CD14-positive monocyte (primary cell): ENCODE results near the gene SCNN1B. TPM values are rescaled to one million over a fixed set of nuclear protein-coding genes. Genes with fewer than 3 reads are reported as not detected.
A peak's percentile ranks its signal among the peaks of the same experiment; 100 is the strongest.
"Not testable (repeated sequence)": the region's sequence is repeated elsewhere in the genome, so short reads cannot be mapped to it uniquely, and the experiment has no call there.

Source experiments
- DNase-seq, 3 donors: peaks; one replicate each; pipeline ENCODE4 v3.0.0-alpha.2; 2011 to 2022
- H2AFZ ChIP-seq: 2 replicates; pipeline ENCODE4 v1.6.0; 2012; ENCODE audit warnings: mild to moderate bottlenecking, low read depth, low read length, inconsistent platforms; ENCODE audit not compliant: insufficient read depth, poor library complexity, severe bottlenecking
- H3K27ac ChIP-seq, 2 donors: 1 replicate in 1 of 2; 2 replicates in 1 of 2; pipeline ENCODE4 v1.5.1; 2012 to 2013; ENCODE audit warnings: low read length in 2 of 2, control low read depth in 1 of 2, inconsistent platforms in 1 of 2, low read depth in 1 of 2, mild to moderate bottlenecking in 1 of 2
- H3K27me3 ChIP-seq, 2 donors: one replicate each; pipeline versions ENCODE4 v1.6.0 to v1.6.1; 2011 to 2013; ENCODE audit warnings: low read length in 2 of 2; ENCODE audit not compliant: control insufficient read depth in 2 of 2, insufficient read depth in 2 of 2
- H3K36me3 ChIP-seq, 2 donors: replicated peaks in 1 of 2; 1 replicate in 1 of 2; 2 replicates in 1 of 2; pipeline versions ENCODE4 v1.5.1 to v1.6.1; 2012 to 2013; ENCODE audit warnings: low read length in 2 of 2, control low read depth in 1 of 2, inconsistent platforms in 1 of 2, mild to moderate bottlenecking in 1 of 2; ENCODE audit not compliant: insufficient read depth in 2 of 2, control insufficient read depth in 1 of 2
- H3K4me1 ChIP-seq, 2 donors: 1 replicate in 1 of 2; 2 replicates in 1 of 2; pipeline versions ENCODE4 v1.5.1 to v1.6.1; 2012 to 2013; ENCODE audit warnings: low read length in 2 of 2, control low read depth in 1 of 2, inconsistent platforms in 1 of 2, mild to moderate bottlenecking in 1 of 2, moderate library complexity in 1 of 2; ENCODE audit not compliant: insufficient read depth in 2 of 2, control insufficient read depth in 1 of 2
- H3K4me2 ChIP-seq: replicated peaks from 2 replicates; pipeline ENCODE3; 2012; ENCODE audit warnings: low read length, moderate library complexity, mild to moderate bottlenecking; ENCODE audit not compliant: poor library complexity, severe bottlenecking; ENCODE audit errors: extremely low read depth
- H3K4me3 ChIP-seq, 3 experiments: fragments of 200-600 bp in 1 of 3; sonication (generic) in 1 of 3; replicated peaks in 1 of 3; 1 replicate in 2 of 3; 2 replicates in 1 of 3; pipeline ENCODE4 v1.5.1; 2011 to 2013; ENCODE audit warnings: low read length in 3 of 3, mild to moderate bottlenecking in 3 of 3, control low read depth in 2 of 3, low read depth in 2 of 3, inconsistent platforms in 1 of 3, moderate library complexity in 1 of 3
- H3K79me2 ChIP-seq: 2 replicates; pipeline ENCODE4 v1.6.0; 2012; ENCODE audit warnings: mild to moderate bottlenecking, control low read depth, inconsistent platforms, low read length, moderate library complexity; ENCODE audit not compliant: insufficient read depth
- H3K9ac ChIP-seq: 2 replicates; pipeline ENCODE4 v1.6.0; 2017; ENCODE audit warnings: low read length, mild to moderate bottlenecking; ENCODE audit not compliant: insufficient read depth, poor library complexity, severe bottlenecking
- H3K9me3 ChIP-seq, 2 donors: replicated peaks in 1 of 2; 1 replicate in 1 of 2; 2 replicates in 1 of 2; pipeline versions ENCODE4 v1.5.1 to v1.6.1; 2012 to 2013; ENCODE audit warnings: low read length in 2 of 2, control low read depth in 1 of 2; ENCODE audit not compliant: control insufficient read depth in 1 of 2, insufficient read depth in 1 of 2
- H4K20me1 ChIP-seq: 2 replicates; pipeline ENCODE4 v1.6.0; 2012; ENCODE audit warnings: mild to moderate bottlenecking, low read length, control low read depth, moderate library complexity; ENCODE audit not compliant: insufficient read depth
- H3K27ac Mint-ChIP-seq, 7 donors: one replicate each; pipeline ENCODE4 v1.8.0; 2020; ENCODE audit warnings: mild to moderate bottlenecking in 7 of 7, mixed read lengths in 7 of 7, moderate library complexity in 6 of 7, inconsistent platforms in 2 of 7
- H3K27me3 Mint-ChIP-seq, 3 donors: one replicate each; pipeline ENCODE4 v1.8.0; 2021 to 2022; ENCODE audit warnings: low read depth in 3 of 3, mild to moderate bottlenecking in 3 of 3, mixed read lengths in 3 of 3, moderate library complexity in 3 of 3, inconsistent platforms in 1 of 3
- H3K36me3 Mint-ChIP-seq, 2 donors: one replicate each; pipeline ENCODE4 v1.8.0; 2020; ENCODE audit warnings: mixed read lengths in 2 of 2, inconsistent platforms in 1 of 2, mild to moderate bottlenecking in 1 of 2
- H3K4me1 Mint-ChIP-seq: one replicate; pipeline ENCODE4 v1.8.0; 2020; ENCODE audit warnings: mild to moderate bottlenecking, mixed read lengths
- H3K4me3 Mint-ChIP-seq, 2 donors: one replicate each; pipeline ENCODE4 v1.8.0; 2020; ENCODE audit warnings: mild to moderate bottlenecking in 2 of 2, mixed read lengths in 2 of 2, moderate library complexity in 1 of 2
- H3K9me3 Mint-ChIP-seq, 7 donors: one replicate each; pipeline ENCODE4 v1.8.0; 2020 to 2022; ENCODE audit warnings: mixed read lengths in 7 of 7, mild to moderate bottlenecking in 6 of 7, moderate library complexity in 6 of 7, inconsistent platforms in 2 of 7
- WGBS: methylation state at CpG from one replicate; pipeline ENCODE4 v1.1.5; 2013; ENCODE audit warnings: missing lambda C conversion rate; ENCODE audit not compliant: insufficient coverage; 5-methylcytosine and 5-hydroxymethylcytosine counted together
- intact Hi-C, 2 donors: fragments of 100-400 bp; cut with micrococcal nuclease; formaldehyde crosslinking; loops; one replicate each; pipeline versions ENCODE4 v1.15.0 to v1.15.1; 2023
- polyA plus RNA-seq, 3 donors: library from polyadenylated mRNA; depleted of rRNA in 1 of 3; unstranded in 2 of 3; stranded (reverse) in 1 of 3; fragments of 300-500 nt in 2 of 3; fragments of >200 nt in 1 of 3; fragmentation: Illumina TruSeq in 2 of 3; gene quantifications; 1 replicate in 2 of 3; 2 replicates in 1 of 3; pipeline ENCODE4 v1.2.3, GENCODE V29; 2012 to 2021
- TF ChIP-seq, protein P1 (sequence below): fragments of 200-600 bp; IDR thresholded peaks from one replicate; pipeline ENCODE4 v1.8.0; 2022; ENCODE audit warnings: antibody characterized with exemption, mild to moderate bottlenecking

Gene SCNN1B
- polyA plus RNA-seq, 3 donors, result not detected

DNA sequence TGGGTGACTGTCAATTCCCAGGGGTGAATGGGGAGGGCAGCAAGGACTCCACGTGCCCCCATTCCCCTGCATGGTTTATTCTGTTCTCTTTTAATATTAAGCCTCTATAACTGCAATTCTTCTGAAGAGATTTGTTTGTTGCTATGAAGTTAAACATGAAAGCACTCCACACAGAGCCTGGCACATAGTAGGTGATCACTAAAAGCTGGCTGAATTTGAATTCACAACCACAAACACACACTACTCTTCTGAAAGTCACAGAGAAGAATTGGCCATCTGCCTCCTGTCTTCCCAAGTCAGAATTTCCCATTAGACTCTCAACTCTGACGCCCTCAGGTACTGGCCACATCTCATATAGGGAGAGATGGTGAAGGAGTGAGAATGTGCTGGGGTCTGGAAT is 95.4 kb downstream of the SCNN1B start:
- no peaks in the 10 kb centered on the region for H3K27me3 ChIP-seq
- Mint-ChIP-seq H3K9me3 (no peaks in the 10 kb centered on the region), H3K4me3 (no peak overlapping the region), H3K27me3 (peaks cover 0 to under 1% (median 0%) of the 10 kb centered on the region in 3 donors), H3K4me1 (no peaks in the 10 kb centered on the region), H3K27ac (no peak overlapping the region), H3K36me3 (peaks cover 75 to 90% of the 10 kb centered on the region in 2 donors)
- peaks cover 63 to 96% of the 10 kb centered on the region in 2 donors for H3K36me3 ChIP-seq
- TF ChIP-seq, protein P1, sequence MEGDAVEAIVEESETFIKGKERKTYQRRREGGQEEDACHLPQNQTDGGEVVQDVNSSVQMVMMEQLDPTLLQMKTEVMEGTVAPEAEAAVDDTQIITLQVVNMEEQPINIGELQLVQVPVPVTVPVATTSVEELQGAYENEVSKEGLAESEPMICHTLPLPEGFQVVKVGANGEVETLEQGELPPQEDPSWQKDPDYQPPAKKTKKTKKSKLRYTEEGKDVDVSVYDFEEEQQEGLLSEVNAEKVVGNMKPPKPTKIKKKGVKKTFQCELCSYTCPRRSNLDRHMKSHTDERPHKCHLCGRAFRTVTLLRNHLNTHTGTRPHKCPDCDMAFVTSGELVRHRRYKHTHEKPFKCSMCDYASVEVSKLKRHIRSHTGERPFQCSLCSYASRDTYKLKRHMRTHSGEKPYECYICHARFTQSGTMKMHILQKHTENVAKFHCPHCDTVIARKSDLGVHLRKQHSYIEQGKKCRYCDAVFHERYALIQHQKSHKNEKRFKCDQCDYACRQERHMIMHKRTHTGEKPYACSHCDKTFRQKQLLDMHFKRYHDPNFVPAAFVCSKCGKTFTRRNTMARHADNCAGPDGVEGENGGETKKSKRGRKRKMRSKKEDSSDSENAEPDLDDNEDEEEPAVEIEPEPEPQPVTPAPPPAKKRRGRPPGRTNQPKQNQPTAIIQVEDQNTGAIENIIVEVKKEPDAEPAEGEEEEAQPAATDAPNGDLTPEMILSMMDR, result no peak
- no peak overlapping the region for H3K4me2 ChIP-seq
- WGBS, result no CpG with 5 or more reads among the region's 2 CpGs
- no peak overlapping the region for H3K27ac ChIP-seq
- H3K4me3 ChIP-seq, result no peak overlapping the region
- intact Hi-C loops, result no loop called here
- H3K9ac ChIP-seq, result no peak overlapping the region
- H4K20me1 ChIP-seq, result no peaks in the 10 kb centered on the region
- H3K4me1 ChIP-seq, result no peaks in the 10 kb centered on the region
- no peak for DNase-seq
- H3K9me3 ChIP-seq, result no peaks in the 10 kb centered on the region
- no peak overlapping the region for H2AFZ ChIP-seq
- no peaks in the 10 kb centered on the region for H3K79me2 ChIP-seq

DNA sequence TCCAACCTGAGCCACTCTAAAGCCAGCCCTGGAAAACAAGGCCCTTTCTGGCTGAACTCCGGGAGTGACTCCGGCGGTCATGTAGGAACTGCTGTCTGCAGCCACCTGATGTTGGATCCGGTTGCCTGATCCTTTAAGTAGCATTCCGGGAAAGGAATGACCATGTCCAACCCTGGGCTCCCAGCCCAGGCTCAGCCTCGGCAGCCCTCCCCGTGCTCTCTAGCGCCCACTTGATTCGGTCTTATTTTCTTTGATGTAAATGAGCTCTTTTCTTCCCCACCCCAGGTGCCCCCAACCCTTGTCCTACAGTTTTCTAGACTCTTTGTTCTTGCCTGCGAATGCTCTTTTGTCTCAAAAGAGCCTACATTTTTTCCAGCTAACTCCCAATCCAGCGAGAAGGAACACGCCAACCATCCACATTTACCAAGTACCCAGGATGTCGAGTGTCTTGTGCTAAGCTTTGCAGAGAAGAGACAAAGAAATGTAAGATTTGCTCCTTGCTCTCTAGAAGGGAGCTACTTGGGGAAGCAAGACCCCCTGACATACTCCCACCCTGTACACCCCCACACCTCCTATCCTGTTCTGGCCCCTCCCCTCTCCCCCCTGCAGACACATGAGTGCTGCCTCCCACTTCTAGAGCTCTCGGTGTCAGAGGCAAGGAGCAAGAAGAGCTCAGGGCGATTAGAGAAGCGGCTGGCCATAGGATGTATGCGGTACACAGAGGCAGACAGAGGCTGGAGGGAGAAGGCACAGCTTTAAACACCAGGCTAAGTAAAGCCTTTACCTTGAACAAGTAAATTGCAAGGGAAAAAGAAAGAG is 97.1 kb downstream of the SCNN1B start:
- Histone ChIP-seq H3K4me3 (no peak overlapping the region), H3K9ac (no peak overlapping the region), H3K4me1 (no peaks in the 10 kb centered on the region), H3K4me2 (no peak overlapping the region), H4K20me1 (no peaks in the 10 kb centered on the region), H3K36me3 (peaks cover 74 to 96% of the 10 kb centered on the region in 2 donors), H3K9me3 (no peaks in the 10 kb centered on the region), H3K27ac (no peak overlapping the region), H3K79me2 (no peaks in the 10 kb centered on the region), H3K27me3 (no peaks in the 10 kb centered on the region), H2AFZ (no peak overlapping the region)
- Mint-ChIP-seq H3K27me3 (no peaks in the 10 kb centered on the region), H3K4me1 (no peaks in the 10 kb centered on the region), H3K27ac (peak overlapping the region in 2 of 7 donors; percentile 5 to 25), H3K4me3 (no peak overlapping the region), H3K9me3 (no peaks in the 10 kb centered on the region), H3K36me3 (peaks cover 79 to 92% of the 10 kb centered on the region in 2 donors)
- no peak for DNase-seq
- intact Hi-C loops, result no loop called here
- TF ChIP-seq, protein P1, result no peak
- WGBS, result 97% methylated on average over 11 of the region's 17 CpGs

DNA sequence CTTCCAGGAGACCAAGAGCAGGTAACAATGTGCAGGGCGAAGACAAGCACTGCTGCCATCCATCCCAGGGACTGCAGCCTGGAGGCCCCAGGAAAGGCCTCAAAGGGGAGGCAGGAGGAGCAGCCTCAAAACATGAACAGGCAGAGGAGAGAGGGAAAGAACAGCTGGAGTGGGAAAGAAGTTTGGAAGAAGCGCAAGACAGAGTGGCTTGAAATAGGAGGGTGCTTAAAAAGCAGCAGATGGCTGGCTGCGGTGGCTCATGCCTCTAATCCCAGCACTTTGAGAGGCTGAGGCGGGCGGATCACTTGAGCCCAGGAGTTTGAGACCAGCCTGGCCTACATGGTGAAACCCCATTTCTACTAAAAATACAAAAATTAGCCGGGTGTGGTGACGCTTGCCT is 98.3 kb downstream of the SCNN1B start:
- H3K9ac ChIP-seq, H3K4me3 Mint-ChIP-seq, H3K9me3 Mint-ChIP-seq, H3K27me3 ChIP-seq, H3K9me3 ChIP-seq, H3K27ac ChIP-seq, H4K20me1 ChIP-seq, H3K4me2 ChIP-seq, intact Hi-C loops, DNase-seq, H3K4me1 ChIP-seq, H3K79me2 ChIP-seq, H2AFZ ChIP-seq, H3K4me1 Mint-ChIP-seq, H3K4me3 ChIP-seq, H3K27me3 Mint-ChIP-seq, H3K27ac Mint-ChIP-seq: not testable (repeated sequence)
- peaks cover 78 to 99% of the 10 kb centered on the region in 2 donors for H3K36me3 ChIP-seq
- 100% methylated on average over 3 of the region's 7 CpGs for WGBS
- peaks cover 77 to 97% of the 10 kb centered on the region in 2 donors for H3K36me3 Mint-ChIP-seq
